Muscle of back (tissue), 11 donors: ENCODE data around the gene IGHMBP2. TPM values are rescaled to one million over a fixed set of nuclear protein-coding genes. Genes with fewer than 3 reads are reported as not detected.
"Not testable (repeated sequence)": the region's sequence is repeated elsewhere in the genome, so short reads cannot be mapped to it uniquely, and the experiment has no call there.

Experiments used
- DNase-seq, 3 donors: peaks; one replicate each; pipeline versions ENCODE4 v3.0.0 to v3.0.0-alpha.2; 2013
- polyA plus RNA-seq, 10 donors: library from polyadenylated mRNA; unstranded; fragments of 120-200 nt; gene quantifications; one replicate each; pipeline ENCODE4 v1.2.1, GENCODE V29; 2013; ENCODE audit not compliant: insufficient read length in 10 of 10

IGHMBP2 gene
- polyA plus RNA-seq, 10 donors, result 10.5 to 18.1 (median 11.8) TPM

DNA sequence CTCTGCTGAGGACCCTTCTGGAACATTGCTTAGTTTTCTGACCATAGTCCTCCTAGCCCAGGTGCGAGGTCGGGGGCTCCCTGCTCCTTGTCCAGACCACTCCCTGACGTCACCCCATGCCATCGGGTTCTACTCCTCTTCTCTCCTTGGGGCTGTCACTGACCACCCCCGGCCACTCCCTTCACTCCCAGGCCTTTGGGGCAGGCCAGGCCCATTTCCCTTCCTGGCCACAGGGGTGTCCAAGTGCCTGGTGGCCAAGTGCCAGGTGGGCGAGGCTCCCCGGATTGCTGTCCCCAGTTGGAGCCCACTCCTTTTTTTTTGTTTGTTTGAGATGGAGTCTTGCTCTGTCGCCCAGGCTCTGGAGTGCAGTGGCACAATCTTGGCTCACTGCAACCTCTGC, 57.6 kb downstream of the IGHMBP2 start:
- no peak for DNase-seq

GRCh38 chr11:68962527-68963250, 59.0 kb downstream of the IGHMBP2 start:
- DNase-seq, result no peak

DNA sequence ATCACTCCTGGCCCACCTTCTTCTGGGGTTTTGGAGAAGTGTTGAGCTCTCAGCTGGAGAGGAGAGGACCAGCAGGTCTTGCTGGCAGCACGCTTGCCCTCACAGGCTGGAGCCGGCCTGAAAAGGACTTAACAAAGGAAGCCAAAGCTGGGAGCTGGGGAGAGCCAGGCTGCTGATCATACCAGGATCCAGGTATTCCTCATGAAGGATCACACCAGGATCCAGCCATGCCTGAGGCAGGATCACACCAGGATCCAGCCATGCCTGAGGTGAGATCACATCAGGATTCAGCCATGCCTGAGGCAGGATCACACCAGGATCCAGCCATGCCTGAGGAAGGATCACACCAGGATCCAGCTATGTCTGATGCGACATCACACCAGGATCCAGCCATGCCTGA, 60.1 kb downstream of the IGHMBP2 start:
- DNase-seq, result no peak

DNA sequence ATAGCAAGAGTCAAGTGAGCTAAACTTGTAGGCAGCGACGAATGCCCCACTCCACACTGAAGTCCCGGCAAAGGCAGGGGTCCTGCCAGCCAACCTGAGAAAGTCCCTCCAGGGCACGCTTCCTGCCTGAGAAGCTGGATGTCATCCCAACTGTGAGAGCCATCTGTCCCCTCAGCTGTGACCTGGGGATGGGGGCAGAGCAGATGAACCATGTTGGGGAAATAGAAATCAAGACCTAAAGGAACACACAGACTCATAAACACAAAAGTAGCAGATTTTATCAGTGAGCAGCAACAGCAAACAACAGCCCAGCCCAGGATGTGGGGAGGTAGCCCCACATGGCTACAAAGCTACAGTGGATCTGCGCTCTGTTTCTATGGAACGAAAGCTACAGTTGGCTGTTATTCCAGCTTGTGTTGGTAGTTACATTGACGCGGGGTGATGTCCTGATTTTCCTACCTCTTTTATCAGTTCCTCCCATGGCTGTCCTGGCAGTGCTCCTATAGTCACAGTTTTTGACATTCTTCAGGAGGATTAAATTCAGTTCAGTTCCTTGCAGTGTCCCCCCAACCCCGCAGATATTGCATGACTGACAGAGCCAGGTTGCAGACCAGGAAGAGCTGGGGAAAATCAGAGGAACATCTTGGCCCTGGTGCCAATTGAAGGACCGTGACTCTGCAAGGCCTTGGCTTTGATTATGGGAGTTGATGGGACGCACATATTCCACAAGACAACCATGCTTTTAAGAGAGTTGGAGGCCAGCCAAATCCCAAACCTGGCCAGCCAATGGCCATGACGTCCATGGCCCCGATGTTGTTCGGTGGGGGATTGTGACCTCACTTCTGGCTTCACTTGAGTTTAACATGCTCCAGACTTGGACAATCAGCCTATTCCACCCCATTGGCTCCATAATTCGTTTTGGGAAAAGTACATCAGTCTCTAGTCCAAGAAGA, 62.5 kb downstream of the IGHMBP2 start:
- DNase-seq, result peak; percentile 50 to 91 (median 88)

DNA sequence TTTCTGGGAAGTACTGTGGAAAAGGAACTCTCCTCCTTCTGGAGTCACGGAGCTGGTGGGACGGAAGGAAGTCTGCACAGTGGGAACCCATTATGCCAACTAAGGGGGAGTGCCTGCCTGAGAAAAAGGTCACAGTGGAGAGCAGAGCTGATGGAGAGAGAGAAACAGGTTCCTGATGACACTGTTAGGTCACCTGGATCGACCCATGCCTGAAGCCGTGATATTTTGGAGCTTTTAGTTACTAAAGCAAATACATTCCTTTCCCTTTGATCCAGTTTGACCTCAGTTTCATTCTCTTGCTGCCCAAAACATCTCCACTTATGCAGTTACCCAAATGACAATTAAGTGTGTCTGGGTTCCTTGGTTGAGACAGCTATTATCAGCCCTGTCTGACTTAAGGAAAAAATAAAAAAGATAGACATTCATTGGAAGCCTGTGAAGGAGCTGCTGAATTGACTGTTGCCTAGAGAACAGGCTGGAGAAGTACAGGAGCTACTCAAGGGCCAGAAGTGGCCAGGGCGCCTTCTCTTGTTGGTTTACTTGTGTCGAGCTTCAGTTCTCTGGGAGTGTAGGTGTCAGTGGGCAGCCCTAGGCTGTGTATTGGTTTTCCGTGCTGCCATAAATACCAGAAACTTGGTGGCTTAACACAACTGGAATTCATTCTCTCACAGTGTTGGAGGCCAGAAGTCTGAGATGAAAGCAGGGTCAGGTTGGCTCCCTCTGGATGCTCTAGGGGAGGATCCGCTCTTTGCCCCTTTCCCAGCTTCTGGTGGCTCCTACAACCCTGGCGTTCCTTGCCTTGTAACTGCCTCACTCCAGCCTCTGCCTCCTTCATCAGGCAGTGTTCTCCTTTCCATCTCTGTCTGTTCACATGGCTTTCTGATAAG, 63.4 kb downstream of the IGHMBP2 start:
- DNase-seq, result no peak

GRCh38 chr11:68968306-68969250, 64.9 kb downstream of the IGHMBP2 start:
- DNase-seq, result peak in 1 of 3 donors; percentile 36

GRCh38 chr11:68969386-68969785, 65.7 kb downstream of the IGHMBP2 start:
- no peak for DNase-seq

GRCh38 chr11:68970921-68971636, 67.4 kb downstream of the IGHMBP2 start:
- no peak for DNase-seq

DNA sequence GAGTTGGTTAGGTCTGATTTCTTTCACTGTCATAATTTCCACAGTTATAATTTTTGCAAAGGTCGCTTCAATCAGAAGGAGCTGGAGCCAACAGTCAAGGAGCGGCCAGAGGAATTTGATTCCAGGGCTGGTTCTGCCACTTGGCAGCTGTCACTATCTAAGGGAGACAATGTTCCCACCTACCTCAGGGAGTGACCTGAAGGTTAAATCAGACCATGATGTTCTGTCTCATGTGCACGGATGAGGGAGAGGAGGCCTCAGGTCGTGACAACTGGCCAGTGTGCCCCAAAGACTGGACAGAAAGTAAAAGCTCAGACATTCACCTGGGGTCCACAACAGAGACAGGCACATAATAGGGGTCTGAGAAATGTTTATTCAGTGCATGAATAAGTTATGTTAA, 69.5 kb downstream of the IGHMBP2 start:
- DNase-seq, result no peak

GRCh38 chr11:68973706-68974105, 70.0 kb downstream of the IGHMBP2 start:
- DNase-seq, result not testable (repeated sequence)

- DNase-seq, result no peak
Observed at GRCh38 chr11:68974421-68975194, 70.9 kb downstream of the IGHMBP2 start.

DNA sequence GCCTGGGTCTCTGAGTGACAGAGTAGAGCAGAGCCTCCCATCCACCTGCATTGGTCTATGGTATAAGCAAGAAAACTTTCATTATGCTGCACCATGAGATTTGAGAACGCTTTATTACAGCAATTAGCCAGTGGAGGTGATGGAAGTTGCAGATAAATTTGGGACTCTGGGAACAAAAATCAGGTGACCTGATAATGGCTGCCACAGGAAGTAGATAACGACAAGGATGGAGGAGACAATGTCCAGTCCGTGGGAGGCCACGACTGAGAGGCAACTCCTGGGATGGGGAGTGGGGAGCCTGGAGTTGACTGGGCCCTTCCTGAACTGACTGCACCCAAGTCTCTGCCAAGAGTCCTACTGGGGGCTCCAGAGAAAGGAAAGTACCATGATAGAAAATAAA, 72.4 kb downstream of the IGHMBP2 start:
- no peak for DNase-seq

GRCh38 chr11:68976563-68976962, 72.9 kb downstream of the IGHMBP2 start:
- peak in 1 of 3 donors; percentile 74 for DNase-seq

GRCh38 chr11:68977781-68978625, 74.3 kb downstream of the IGHMBP2 start:
- DNase-seq, result no peak

DNA sequence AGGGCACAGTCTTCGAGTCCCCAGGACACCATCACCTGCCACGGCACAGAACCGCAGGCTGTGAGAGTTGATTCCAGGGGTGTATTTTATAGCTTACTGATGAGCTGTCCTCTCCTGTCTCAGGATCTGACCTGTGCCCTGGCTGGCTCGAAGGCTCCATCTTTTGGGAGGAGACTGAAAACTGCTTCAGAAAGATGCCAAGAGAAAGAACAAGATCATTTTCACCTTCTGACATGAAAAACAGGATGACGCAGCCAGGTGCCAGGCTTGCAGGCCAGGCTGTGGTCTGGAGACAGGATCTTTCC, 74.9 kb downstream of the IGHMBP2 start:
- DNase-seq, result no peak

- peak in 2 of 3 donors; percentile 52 to 86 for DNase-seq
Observed at GRCh38 chr11:68978931-68979594, 75.4 kb downstream of the IGHMBP2 start.

GRCh38 chr11:68979931-68980775, 76.5 kb downstream of the IGHMBP2 start:
- no peak for DNase-seq
